AG09319 (cell line): ENCODE results near the gene PCSK2.

ENCODE experiments used
- DNase-seq: peaks from one replicate; pipeline ENCODE4 v3.0.0-alpha.2; 2010; ENCODE audit warnings: low read depth; ENCODE audit errors: extremely low read depth
- CTCF ChIP-seq: IDR thresholded peaks from 2 replicates; pipeline ENCODE4 v1.5.1; 2011; ENCODE audit warnings: low read depth, mild to moderate bottlenecking, inconsistent platforms, low read length, moderate library complexity

The PCSK2 gene

GRCh38 chr20:17273717-17274116 lies 46.9 kb downstream of the PCSK2 start:
- no peak for TF ChIP-seq CTCF
- DNase-seq, result no peak

- no peak for DNase-seq
- no peak for TF ChIP-seq CTCF
Observed at GRCh38 chr20:17276101-17276500, 49.3 kb downstream of the PCSK2 start.

GRCh38 chr20:17281478-17281877 lies 54.6 kb downstream of the PCSK2 start:
- no peak for DNase-seq
- peak; percentile 14 for TF ChIP-seq CTCF

- no peak for TF ChIP-seq CTCF
- DNase-seq, result no peak
Observed at GRCh38 chr20:17282501-17282900, 55.7 kb downstream of the PCSK2 start.

GRCh38 chr20:17287503-17287902 lies 60.7 kb downstream of the PCSK2 start:
- DNase-seq, result no peak
- TF ChIP-seq CTCF, result no peak; the same call in 1 of the 2 replicates

- DNase-seq, result no peak
- TF ChIP-seq CTCF, result no peak
Observed at GRCh38 chr20:17287998-17288397, 61.2 kb downstream of the PCSK2 start.

GRCh38 chr20:17295151-17295726 lies 68.4 kb downstream of the PCSK2 start:
- no peak for DNase-seq

More at GRCh38 chr20:17295151-17295726, 68.4 kb downstream of the PCSK2 start:
- no peak for TF ChIP-seq CTCF
